ENCODE results near the gene DOLK. TPM values are rescaled to one million over a fixed set of nuclear protein-coding genes. Genes with fewer than 3 reads are reported as not detected.
A peak's percentile ranks its signal among the peaks of the same experiment; 100 is the strongest.
"Not testable (repeated sequence)": the region's sequence is repeated elsewhere in the genome, so short reads cannot be mapped to it uniquely, and the experiment has no call there.

The DOLK gene
- total RNA-seq, 2 donors from 2014 or later = 5.1 to 7.4 TPM

GRCh38 chr9:128944966-128945365 is 2.4 kb downstream of the DOLK start:
- not testable (repeated sequence) for H3K36me3 Mint-ChIP-seq (ENCODE audit: low read depth); H3K27me3 Mint-ChIP-seq; H3K9me3 ChIP-seq (ENCODE audit: control insufficient read depth, low read length, poor library complexity, severe bottlenecking); H3K4me3 Mint-ChIP-seq; DNase-seq; ATAC-seq
- Mint-ChIP-seq H3K27ac (peak overlapping the region; percentile 34), H3K4me1 (peaks cover 23% of the 10 kb centered on the region)

GRCh38 chr9:128943832-128944620 is 3.4 kb downstream of the DOLK start:
- Mint-ChIP-seq H3K36me3 (ENCODE audit: low read depth) (no peaks in the 10 kb centered on the region), H3K4me1 (peaks cover 23% of the 10 kb centered on the region), H3K4me3 (no peak overlapping the region), H3K27ac (peak overlapping the region; percentile 34), H3K27me3 (no peaks in the 10 kb centered on the region)
- no peaks in the 10 kb centered on the region for H3K9me3 ChIP-seq (ENCODE audit: control insufficient read depth, low read length, poor library complexity, severe bottlenecking)
- ATAC-seq (no peak), DNase-seq (no peak)

GRCh38 chr9:128940946-128941755 is 6.3 kb downstream of the DOLK start:
- ATAC-seq = no peak
- H3K27ac Mint-ChIP-seq = no peak overlapping the region
- DNase-seq = no peak

GRCh38 chr9:128940271-128940921 is 7.0 kb downstream of the DOLK start:
- Mint-ChIP-seq H3K36me3 (ENCODE audit: low read depth) (no peaks in the 10 kb centered on the region), H3K4me3 (no peak overlapping the region), H3K27ac (no peak overlapping the region), H3K4me1 (no peaks in the 10 kb centered on the region), H3K27me3 (no peaks in the 10 kb centered on the region)
- ATAC-seq = no peak
- no peaks in the 10 kb centered on the region for H3K9me3 ChIP-seq (ENCODE audit: control insufficient read depth, low read length, poor library complexity, severe bottlenecking)
- DNase-seq = no peak

More at GRCh38 chr9:128940946-128941755, 6.3 kb downstream of the DOLK start:
- H3K9me3 ChIP-seq (ENCODE audit: control insufficient read depth, low read length, poor library complexity, severe bottlenecking) = no peaks in the 10 kb centered on the region
- H3K36me3 Mint-ChIP-seq (ENCODE audit: low read depth) = no peaks in the 10 kb centered on the region
- H3K4me3 Mint-ChIP-seq = no peak overlapping the region
- peaks cover 7% of the 10 kb centered on the region for H3K4me1 Mint-ChIP-seq
- no peaks in the 10 kb centered on the region for H3K27me3 Mint-ChIP-seq

DNA sequence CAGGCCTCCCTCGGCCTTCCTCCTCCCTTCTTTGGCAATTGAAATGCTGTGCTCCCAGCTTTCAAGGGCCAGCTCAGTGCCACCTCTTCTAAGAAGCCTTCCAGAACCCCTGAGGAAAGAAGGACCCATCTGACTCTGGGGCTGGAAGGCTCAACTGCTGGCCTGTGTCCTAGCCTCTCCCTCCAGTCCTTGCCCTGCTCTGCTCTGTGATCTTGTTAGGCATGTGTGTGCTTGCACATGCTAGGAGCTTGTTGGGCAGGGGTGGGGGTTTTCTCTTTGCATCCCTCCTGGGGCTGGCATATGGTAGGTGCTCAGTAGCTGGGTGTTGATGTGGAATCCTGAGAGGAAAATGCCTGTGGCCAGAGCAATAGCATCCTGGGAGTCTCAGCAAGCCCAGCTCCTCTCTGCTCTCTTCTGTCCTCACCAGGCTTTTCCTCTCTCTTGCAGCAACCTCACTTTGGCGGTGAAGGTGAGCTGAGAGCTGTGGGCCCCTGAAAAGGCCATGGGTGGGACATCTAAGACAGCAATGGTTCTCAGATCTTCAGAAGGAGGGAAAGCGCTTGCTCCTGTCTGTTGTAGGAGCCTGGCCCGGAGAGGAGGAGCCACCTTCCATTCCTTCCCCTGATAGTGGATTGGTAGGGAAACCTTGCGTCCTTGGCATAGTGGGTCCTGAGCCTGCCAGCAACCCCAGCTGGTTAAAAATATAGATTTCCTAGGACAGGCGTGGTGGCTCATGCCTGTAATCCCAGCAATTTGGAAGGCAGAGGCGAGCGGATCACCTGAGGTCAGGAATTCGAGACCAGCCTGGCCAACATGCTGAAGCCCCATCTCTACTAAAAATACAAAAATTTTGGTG is 9.9 kb downstream of the DOLK start:
- no peaks in the 10 kb centered on the region for H3K27me3 Mint-ChIP-seq
- H3K4me3 Mint-ChIP-seq = no peak overlapping the region
- no peaks in the 10 kb centered on the region for H3K36me3 Mint-ChIP-seq (ENCODE audit: low read depth)
- no peak overlapping the region for H3K27ac Mint-ChIP-seq
- no peaks in the 10 kb centered on the region for H3K4me1 Mint-ChIP-seq
- DNase-seq (no peak), ATAC-seq (no peak)
- H3K9me3 ChIP-seq (ENCODE audit: control insufficient read depth, low read length, poor library complexity, severe bottlenecking) = no peaks in the 10 kb centered on the region

DNA sequence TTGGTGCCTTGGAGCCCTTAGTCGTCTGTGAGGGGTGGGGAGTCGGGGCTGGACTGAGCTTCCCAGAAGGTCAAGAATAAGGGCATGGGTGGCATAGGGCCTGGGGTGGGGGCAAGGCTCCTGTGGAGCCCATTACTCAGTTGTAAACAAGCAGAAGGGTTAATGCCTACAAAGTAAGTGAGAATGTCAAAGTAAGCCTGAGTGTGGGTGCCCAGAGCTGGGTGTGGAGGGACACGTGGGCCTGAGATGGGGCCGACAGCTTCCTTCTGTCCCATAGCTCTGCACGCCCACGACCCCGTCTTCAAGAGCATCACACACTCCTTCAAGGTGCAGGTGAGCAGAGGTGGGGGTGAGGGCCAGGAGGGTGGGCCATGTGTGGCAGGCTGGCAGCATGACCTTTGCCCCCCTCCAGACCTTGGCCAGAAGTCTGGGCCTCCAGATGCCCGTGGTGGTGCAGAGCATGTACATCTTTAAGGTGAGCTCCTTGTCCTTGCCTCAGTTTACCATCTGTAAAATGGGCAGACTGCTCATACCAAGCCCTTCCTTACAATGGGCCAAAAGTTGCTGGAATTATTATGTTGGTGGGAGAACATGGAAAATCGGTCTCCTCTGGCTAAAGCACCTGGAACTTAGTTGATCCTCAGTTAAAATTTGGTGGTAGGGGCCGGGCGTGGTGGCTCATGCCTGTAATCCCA is 11.1 kb downstream of the DOLK start:
- H3K36me3 Mint-ChIP-seq (ENCODE audit: low read depth) = no peaks in the 10 kb centered on the region
- no peak overlapping the region for H3K27ac Mint-ChIP-seq
- no peak for ATAC-seq
- no peak overlapping the region for H3K4me3 Mint-ChIP-seq
- H3K4me1 Mint-ChIP-seq = no peaks in the 10 kb centered on the region
- no peaks in the 10 kb centered on the region for H3K9me3 ChIP-seq (ENCODE audit: control insufficient read depth, low read length, poor library complexity, severe bottlenecking)
- no peaks in the 10 kb centered on the region for H3K27me3 Mint-ChIP-seq
- DNase-seq = no peak

DNA sequence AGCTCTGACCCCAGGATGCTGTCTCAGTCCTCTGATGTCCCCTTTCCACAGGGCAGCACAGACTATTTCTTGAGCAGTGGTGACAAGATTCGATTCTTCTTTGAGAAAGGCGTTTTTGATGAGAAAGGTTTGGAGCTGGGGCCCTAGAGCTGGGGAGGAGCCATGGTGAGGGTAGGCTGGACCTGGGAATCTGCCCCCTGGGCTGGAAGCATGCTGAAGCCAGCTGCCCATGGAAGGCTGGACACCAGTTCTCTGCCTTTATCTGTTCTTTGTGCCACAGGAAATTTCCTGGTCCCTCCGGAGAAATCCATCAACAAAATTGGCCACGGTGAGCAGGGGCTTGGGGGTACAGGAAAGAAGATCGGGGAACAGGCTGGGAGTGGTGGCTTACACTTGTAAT is 13.7 kb downstream of the DOLK start:
- DNase-seq (no peak), ATAC-seq (no peak)
- Mint-ChIP-seq H3K36me3 (ENCODE audit: low read depth) (no peaks in the 10 kb centered on the region), H3K27ac (no peak overlapping the region), H3K4me1 (no peaks in the 10 kb centered on the region), H3K27me3 (no peaks in the 10 kb centered on the region), H3K4me3 (no peak overlapping the region)
- no peaks in the 10 kb centered on the region for H3K9me3 ChIP-seq (ENCODE audit: control insufficient read depth, low read length, poor library complexity, severe bottlenecking)

GRCh38 chr9:128929560-128929959 is 17.8 kb downstream of the DOLK start:
- Mint-ChIP-seq H3K27ac (no peak overlapping the region), H3K4me3 (no peak overlapping the region), H3K27me3 (no peaks in the 10 kb centered on the region), H3K4me1 (peaks cover 6% of the 10 kb centered on the region), H3K36me3 (ENCODE audit: low read depth) (no peaks in the 10 kb centered on the region)
- ATAC-seq (no peak), DNase-seq (no peak)
- H3K9me3 ChIP-seq (ENCODE audit: control insufficient read depth, low read length, poor library complexity, severe bottlenecking) = no peaks in the 10 kb centered on the region

- ATAC-seq (no peak), DNase-seq (no peak)
- Mint-ChIP-seq H3K27ac (no peak overlapping the region), H3K4me1 (peaks cover 6% of the 10 kb centered on the region), H3K4me3 (no peak overlapping the region), H3K27me3 (no peaks in the 10 kb centered on the region), H3K36me3 (ENCODE audit: low read depth) (no peaks in the 10 kb centered on the region)
- H3K9me3 ChIP-seq (ENCODE audit: control insufficient read depth, low read length, poor library complexity, severe bottlenecking) = no peaks in the 10 kb centered on the region
Observed at GRCh38 chr9:128928624-128929023, 18.8 kb downstream of the DOLK start.

DNA sequence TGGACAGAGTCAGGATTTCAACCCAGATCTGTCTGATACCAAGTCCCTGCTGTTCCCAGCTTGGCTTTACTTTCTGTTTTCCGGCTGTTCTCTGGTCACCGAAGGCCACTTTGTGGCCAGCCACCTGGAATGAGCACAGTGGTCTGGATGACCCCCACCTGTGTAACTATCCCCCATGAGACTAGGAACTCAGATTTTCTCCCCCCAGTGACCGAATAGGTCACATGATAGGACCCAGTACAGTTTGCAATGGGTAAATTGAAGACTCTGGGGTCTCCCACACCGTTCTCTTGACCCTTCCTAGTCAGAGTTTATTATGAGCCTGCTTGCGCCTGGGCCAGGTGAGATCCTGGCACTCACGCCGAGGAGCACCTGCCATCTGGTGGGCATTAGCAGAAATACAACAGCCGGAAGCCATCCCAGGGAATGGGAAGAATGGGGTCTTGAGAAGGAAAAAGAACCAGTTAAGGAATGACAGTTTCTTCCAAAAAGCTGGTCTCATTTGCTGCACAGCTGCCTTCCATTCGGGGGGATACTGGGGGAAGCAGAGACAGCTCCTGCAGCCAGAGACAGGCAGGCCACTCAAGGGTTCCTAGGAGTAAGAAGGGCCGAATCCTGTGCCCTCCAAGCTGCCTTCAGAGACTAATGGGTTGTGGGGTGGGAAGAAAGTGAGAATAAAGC is 19.5 kb downstream of the DOLK start:
- H3K9me3 ChIP-seq (ENCODE audit: control insufficient read depth, low read length, poor library complexity, severe bottlenecking) = no peaks in the 10 kb centered on the region
- Mint-ChIP-seq H3K4me3 (peak overlapping the region; percentile 49), H3K27me3 (no peaks in the 10 kb centered on the region), H3K27ac (no peak overlapping the region), H3K36me3 (ENCODE audit: low read depth) (no peaks in the 10 kb centered on the region), H3K4me1 (peaks cover 6% of the 10 kb centered on the region)
- peak; percentile 73 for ATAC-seq
- DNase-seq = peak in 2 of 3 donors; percentile 28

- Mint-ChIP-seq H3K4me1 (peaks cover 6% of the 10 kb centered on the region), H3K4me3 (no peak overlapping the region), H3K27ac (no peak overlapping the region), H3K36me3 (ENCODE audit: low read depth) (no peaks in the 10 kb centered on the region), H3K27me3 (no peaks in the 10 kb centered on the region)
- DNase-seq (no peak), ATAC-seq (no peak)
- H3K9me3 ChIP-seq (ENCODE audit: control insufficient read depth, low read length, poor library complexity, severe bottlenecking) = no peaks in the 10 kb centered on the region
Observed at GRCh38 chr9:128923493-128923883, 23.9 kb downstream of the DOLK start.

Measured in T-helper 17 cell (primary cell).